H9 (cell line): ENCODE measurements around the gene ADAM33. TPM values are rescaled to one million over a fixed set of nuclear protein-coding genes. Genes with fewer than 3 reads are reported as not detected.

ENCODE experiments used
- DNase-seq: peaks from one replicate; pipeline ENCODE4 v3.0.0-alpha.2; 2017
- H2AFZ ChIP-seq: one replicate; pipeline ENCODE4 v1.6.1; 2013; ENCODE audit warnings: mild to moderate bottlenecking, low read length, control low read depth, moderate library complexity
- H2AK5ac ChIP-seq: 2 replicates; pipeline ENCODE4 v1.6.1; 2013; ENCODE audit warnings: low read length, control low read depth, mixed read lengths; ENCODE audit not compliant: insufficient read length
- H2BK120ac ChIP-seq: one replicate; pipeline ENCODE4 v1.6.1; 2013; ENCODE audit warnings: low read depth, mild to moderate bottlenecking, low read length, control low read depth, inconsistent platforms; ENCODE audit not compliant: poor library complexity, severe bottlenecking
- H2BK12ac ChIP-seq: 2 replicates; pipeline ENCODE4 v1.6.1; 2013; ENCODE audit warnings: low read length, control low read depth, mixed read lengths, low read depth; ENCODE audit not compliant: insufficient read length
- H2BK15ac ChIP-seq: 2 replicates; pipeline ENCODE4 v1.6.1; 2013; ENCODE audit warnings: low read depth, low read length, control low read depth
- H2BK20ac ChIP-seq: one replicate; pipeline ENCODE4 v1.6.1; 2013; ENCODE audit warnings: low read depth, mild to moderate bottlenecking, low read length, control low read depth, inconsistent platforms; ENCODE audit not compliant: poor library complexity, severe bottlenecking
- H2BK5ac ChIP-seq: 2 replicates; pipeline ENCODE4 v1.6.1; 2013; ENCODE audit warnings: low read length, control low read depth, mixed read lengths; ENCODE audit not compliant: insufficient read length
- H3K14ac ChIP-seq: 2 replicates; pipeline ENCODE4 v1.6.1; 2013; ENCODE audit warnings: low read length, control low read depth; ENCODE audit not compliant: insufficient read depth
- H3K18ac ChIP-seq: 2 replicates; pipeline ENCODE4 v1.6.1; 2013; ENCODE audit warnings: low read depth, mild to moderate bottlenecking, mixed read lengths, low read length, control low read depth; ENCODE audit not compliant: insufficient read length
- H3K23ac ChIP-seq: 2 replicates; pipeline ENCODE4 v1.6.1; 2013; ENCODE audit warnings: low read length, control low read depth, mixed read lengths, low read depth; ENCODE audit not compliant: insufficient read length
- H3K23me2 ChIP-seq: 2 replicates; pipeline ENCODE4 v1.6.1; 2013; ENCODE audit warnings: low read depth, mild to moderate bottlenecking, mixed read lengths, low read length, control low read depth; ENCODE audit not compliant: insufficient read length, poor library complexity, severe bottlenecking
- H3K27ac ChIP-seq: 2 replicates; pipeline ENCODE4 v1.5.1; 2013; ENCODE audit warnings: low read length, control low read depth, mixed read lengths, low read depth; ENCODE audit not compliant: insufficient read length
- H3K27me3 ChIP-seq: 2 replicates; pipeline ENCODE4 v1.6.1; 2013; ENCODE audit warnings: low read length, control low read depth, inconsistent platforms; ENCODE audit not compliant: insufficient read depth
- H3K4ac ChIP-seq: 2 replicates; pipeline ENCODE4 v1.6.1; 2013; ENCODE audit warnings: low read depth, mild to moderate bottlenecking, control low read depth, inconsistent platforms, low read length, moderate library complexity
- H3K4me1 ChIP-seq: 2 replicates; pipeline ENCODE4 v1.6.1; 2013; ENCODE audit warnings: low read length, control low read depth, inconsistent platforms; ENCODE audit not compliant: insufficient read depth
- H3K4me2 ChIP-seq: 2 replicates; pipeline ENCODE4 v1.6.1; 2013; ENCODE audit warnings: low read length, control low read depth, mixed read lengths; ENCODE audit not compliant: insufficient read length, insufficient read depth
- H3K56ac ChIP-seq: 2 replicates; pipeline ENCODE4 v1.6.1; 2013; ENCODE audit warnings: low read depth, mild to moderate bottlenecking, mixed read lengths, low read length, control low read depth; ENCODE audit not compliant: insufficient read length
- H3K79me1 ChIP-seq: 2 replicates; pipeline ENCODE4 v1.6.1; 2013; ENCODE audit warnings: low read depth, mild to moderate bottlenecking, moderate library complexity, low read length, control low read depth, inconsistent platforms; ENCODE audit not compliant: insufficient read depth, poor library complexity, severe bottlenecking
- H3K79me2 ChIP-seq: 2 replicates; pipeline ENCODE4 v1.6.1; 2013; ENCODE audit warnings: low read length, control low read depth, inconsistent platforms; ENCODE audit not compliant: insufficient read depth
- H3K9ac ChIP-seq: 2 replicates; pipeline ENCODE4 v1.6.1; 2013; ENCODE audit warnings: low read length, control low read depth, mixed read lengths; ENCODE audit not compliant: insufficient read length; ENCODE audit errors: extremely low read depth
- H3K9me3 ChIP-seq: one replicate; pipeline ENCODE4 v1.6.1; 2013; ENCODE audit warnings: low read depth, low read length, inconsistent platforms; ENCODE audit not compliant: control insufficient read depth
- H3T11ph ChIP-seq: one replicate; pipeline ENCODE4 v1.6.1; 2013; ENCODE audit warnings: mild to moderate bottlenecking, low read length, control low read depth, inconsistent platforms
- H4K20me1 ChIP-seq: one replicate; pipeline ENCODE4 v1.6.1; 2013; ENCODE audit not compliant: control insufficient read depth, insufficient read length, insufficient read depth
- H4K5ac ChIP-seq: 2 replicates; pipeline ENCODE4 v1.6.1; 2013; ENCODE audit warnings: low read depth, mild to moderate bottlenecking, mixed read lengths, low read length, control low read depth; ENCODE audit not compliant: insufficient read length
- H4K8ac ChIP-seq: replicated peaks from 2 replicates; pipeline ENCODE4 v1.6.1; 2013; ENCODE audit warnings: low read length, control low read depth, mixed read lengths, low read depth; ENCODE audit not compliant: insufficient read length
- H4K91ac ChIP-seq: 2 replicates; pipeline ENCODE4 v1.6.1; 2013; ENCODE audit warnings: low read depth, mild to moderate bottlenecking, moderate library complexity, mixed read lengths, low read length, control low read depth; ENCODE audit not compliant: insufficient read length
- H3K27ac Mint-ChIP-seq, 3 experiments: 2 replicates in 2 of 3; 3 replicates in 1 of 3; pipeline ENCODE4 v1.8.0; 2020 to 2021; ENCODE audit warnings: mixed read lengths in 3 of 3, mild to moderate bottlenecking in 1 of 3, moderate library complexity in 1 of 3
- H3K27me3 Mint-ChIP-seq: 2 replicates; pipeline ENCODE4 v1.8.0; 2021; ENCODE audit warnings: low read depth, mild to moderate bottlenecking, moderate library complexity, mixed read lengths
- H3K36me3 Mint-ChIP-seq, 3 experiments: 2 replicates in 2 of 3; 3 replicates in 1 of 3; pipeline ENCODE4 v1.8.0; 2020 to 2021; ENCODE audit warnings: low read depth in 3 of 3, mixed read lengths in 3 of 3; ENCODE audit not compliant: insufficient read depth in 1 of 3
- H3K4me1 Mint-ChIP-seq, 2 experiments: 2 replicates each; pipeline ENCODE4 v1.8.0; 2020; ENCODE audit warnings: mixed read lengths in 2 of 2
- H3K4me3 Mint-ChIP-seq, 2 experiments: 2 replicates in 1 of 2; 3 replicates in 1 of 2; pipeline ENCODE4 v1.8.0; 2020 to 2021; ENCODE audit warnings: mild to moderate bottlenecking in 2 of 2, mixed read lengths in 2 of 2, moderate library complexity in 1 of 2
- H3K9me3 Mint-ChIP-seq, 2 experiments: 2 replicates in 1 of 2; 3 replicates in 1 of 2; pipeline ENCODE4 v1.8.0; 2020; ENCODE audit warnings: mild to moderate bottlenecking in 2 of 2, mixed read lengths in 2 of 2, moderate library complexity in 1 of 2
- whole genome bisulfite sequencing: extraction: QIAGEN DNeasy Blood & Tissue Kit; methylation state at CpG from one replicate; pipeline ENCODE4 v1.1.7; 2013; ENCODE audit warnings: missing lambda C conversion rate, low lambda C conversion rate, mixed read lengths; ENCODE audit not compliant: insufficient read length; ENCODE audit errors: extremely low coverage; 5-methylcytosine and 5-hydroxymethylcytosine counted together
- total RNA-seq: library from RNA; stranded (reverse); gene quantifications from 2 replicates; pipeline ENCODE4 v1.2.1, GENCODE V29; 2021
- TF ChIP-seq, protein P1 (sequence below): fragments of 200-600 bp; sonication (generic); conservative IDR thresholded peaks from 3 replicates; pipeline ENCODE4 v1.8.0; 2021; ENCODE audit warnings: antibody characterized with exemption, mild to moderate bottlenecking

The ADAM33 gene
- total RNA-seq, 1 experiment from 2014 or later: 4.0 TPM

DNA sequence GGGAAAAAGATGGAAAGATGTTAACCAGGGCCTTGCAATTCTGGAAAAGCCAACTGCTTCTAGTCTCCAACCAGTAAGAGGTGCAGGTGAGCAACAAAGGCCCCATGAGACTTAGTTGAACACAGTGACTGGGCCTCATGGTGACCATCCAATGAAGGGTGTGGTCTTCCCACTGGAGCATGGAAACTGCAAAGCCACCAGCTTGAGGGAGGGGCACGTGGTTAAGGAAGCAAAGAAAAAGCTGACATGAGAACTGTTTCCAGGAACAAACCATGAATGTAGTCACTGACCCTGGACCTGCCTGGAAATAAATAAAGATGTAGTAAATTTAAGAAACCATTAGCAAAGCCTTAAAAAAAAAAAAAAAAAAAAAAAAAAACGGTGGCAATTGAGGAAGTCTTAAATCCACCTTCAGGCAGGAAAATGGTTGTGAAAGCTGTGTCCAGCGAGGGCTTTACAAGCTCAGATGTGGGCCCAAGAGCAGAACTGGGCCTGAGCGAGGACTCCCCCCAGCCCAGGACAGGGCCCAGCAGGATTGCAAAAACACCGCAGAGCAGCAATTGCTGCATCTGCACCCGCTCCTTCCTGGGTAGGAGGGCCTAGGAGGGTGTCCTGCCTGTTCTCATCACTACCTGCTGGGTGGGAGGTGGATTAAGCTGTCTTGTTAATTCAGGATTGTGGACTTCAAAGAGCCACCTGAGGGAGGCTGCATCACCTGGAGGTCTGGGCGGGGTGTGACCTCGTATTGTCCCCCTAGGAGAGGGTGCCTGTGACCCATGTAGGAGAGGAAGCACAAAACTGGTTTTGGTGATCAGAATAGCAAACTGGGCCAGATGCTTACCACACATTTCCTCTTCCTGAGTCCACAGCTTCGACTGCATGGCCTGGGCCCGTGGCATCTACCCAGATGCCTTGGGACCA lies 28.9 kb downstream of the ADAM33 start:
- WGBS: no CpG with 5 or more reads among the region's 10 CpGs

More for the DNA sequence above, 28.9 kb downstream of the ADAM33 start:
- Mint-ChIP-seq H3K4me1 (peaks cover 13 to 16% of the 10 kb centered on the region in 2 experiments), H3K27me3 (no peaks in the 10 kb centered on the region; the same call in 1 of the 2 replicates), H3K4me3 (no peak overlapping the region), H3K27ac (peak overlapping the region in 1 of 3 experiments; percentile 70; a peak in 2 of 7 replicates), H3K9me3 (no peaks in the 10 kb centered on the region), H3K36me3 (peaks cover 0 to 2% (median 0%) of the 10 kb centered on the region in 3 experiments; a peak in 2 of 7 replicates)
- no peak overlapping the region for H2AFZ ChIP-seq
- no peak overlapping the region for H3K27ac ChIP-seq
- no peak overlapping the region for H3K9ac ChIP-seq
- no peak overlapping the region for H2AK5ac ChIP-seq
- no peak overlapping the region for H3K4ac ChIP-seq
- H4K8ac ChIP-seq: no peak overlapping the region
- no peak overlapping the region for H2BK15ac ChIP-seq
- H3K79me1 ChIP-seq: no peaks in the 10 kb centered on the region
- no peak overlapping the region for H2BK20ac ChIP-seq
- no peak overlapping the region for H3K23ac ChIP-seq
- H3K18ac ChIP-seq: no peak overlapping the region
- H3T11ph ChIP-seq: no peak overlapping the region
- H3K56ac ChIP-seq: no peak overlapping the region
- no peak overlapping the region for H4K5ac ChIP-seq
- H2BK5ac ChIP-seq: no peak overlapping the region
- H3K4me2 ChIP-seq: no peak overlapping the region
- no peak overlapping the region for H2BK12ac ChIP-seq
- H3K9me3 ChIP-seq: no peaks in the 10 kb centered on the region
- DNase-seq: no peak
- no peak overlapping the region for H4K91ac ChIP-seq
- no peak overlapping the region for H2BK120ac ChIP-seq
- H3K4me1 ChIP-seq: no peaks in the 10 kb centered on the region
- H3K79me2 ChIP-seq: no peaks in the 10 kb centered on the region
- H4K20me1 ChIP-seq: no peaks in the 10 kb centered on the region
- no peak overlapping the region for H3K14ac ChIP-seq
- H3K27me3 ChIP-seq: no peaks in the 10 kb centered on the region
- TF ChIP-seq, protein P1, sequence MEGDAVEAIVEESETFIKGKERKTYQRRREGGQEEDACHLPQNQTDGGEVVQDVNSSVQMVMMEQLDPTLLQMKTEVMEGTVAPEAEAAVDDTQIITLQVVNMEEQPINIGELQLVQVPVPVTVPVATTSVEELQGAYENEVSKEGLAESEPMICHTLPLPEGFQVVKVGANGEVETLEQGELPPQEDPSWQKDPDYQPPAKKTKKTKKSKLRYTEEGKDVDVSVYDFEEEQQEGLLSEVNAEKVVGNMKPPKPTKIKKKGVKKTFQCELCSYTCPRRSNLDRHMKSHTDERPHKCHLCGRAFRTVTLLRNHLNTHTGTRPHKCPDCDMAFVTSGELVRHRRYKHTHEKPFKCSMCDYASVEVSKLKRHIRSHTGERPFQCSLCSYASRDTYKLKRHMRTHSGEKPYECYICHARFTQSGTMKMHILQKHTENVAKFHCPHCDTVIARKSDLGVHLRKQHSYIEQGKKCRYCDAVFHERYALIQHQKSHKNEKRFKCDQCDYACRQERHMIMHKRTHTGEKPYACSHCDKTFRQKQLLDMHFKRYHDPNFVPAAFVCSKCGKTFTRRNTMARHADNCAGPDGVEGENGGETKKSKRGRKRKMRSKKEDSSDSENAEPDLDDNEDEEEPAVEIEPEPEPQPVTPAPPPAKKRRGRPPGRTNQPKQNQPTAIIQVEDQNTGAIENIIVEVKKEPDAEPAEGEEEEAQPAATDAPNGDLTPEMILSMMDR: 0 out of 3 replicates have a peak, but pooled peaks have one; percentile 10
- H3K23me2 ChIP-seq: no peaks in the 10 kb centered on the region
